ENCODE data around the gene SUGCT.

DNA sequence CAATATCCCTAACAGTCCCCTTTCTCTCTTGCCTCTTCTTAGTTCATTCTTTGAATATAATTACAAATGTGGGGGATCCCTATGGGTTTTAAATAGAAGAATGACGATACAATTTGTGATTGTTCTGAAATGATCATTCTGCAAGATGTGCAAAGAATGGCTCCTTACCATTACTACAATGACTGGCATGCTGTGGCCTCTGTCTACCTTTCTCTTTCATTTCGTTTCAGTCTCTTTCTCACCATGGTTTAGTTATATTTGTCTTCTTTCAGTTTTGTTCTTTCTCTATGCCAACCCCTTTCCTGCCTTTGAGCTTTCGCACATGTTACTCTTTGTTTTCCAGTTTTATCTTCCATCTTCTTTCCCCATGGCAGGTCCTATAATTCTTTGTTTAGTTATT lies 176.5 kb downstream of the SUGCT start:
- no peak for TF ChIP-seq CTCF (IDR thresholded peaks at IDR 0.05; ENCODE audit: borderline replicate concordance, extremely low read depth, low read length, poor library complexity, severe bottlenecking)
- no peak for TF ChIP-seq EZH2 (IDR thresholded peaks at IDR 0.05; ENCODE audit: borderline replicate concordance, low read depth, low read length, severe bottlenecking)

Data from DND-41 (cell line).